EL (cell line): ENCODE measurements around the gene SLC35F3.
"Not testable (repeated sequence)": the region's sequence is repeated elsewhere in the genome, so short reads cannot be mapped to it uniquely, and the experiment has no call there.

Experiments used
- DNase-seq: peaks from one replicate; pipeline ENCODE4 v3.0.0-alpha.2; 2016

Gene SLC35F3

GRCh38 chr1:234111458-234112142 is 207.1 kb downstream of the SLC35F3 start:
- DNase-seq: peak; percentile 48

- DNase-seq: peak; percentile 61
Observed at GRCh38 chr1:234114648-234115307, 210.3 kb downstream of the SLC35F3 start.

GRCh38 chr1:234118911-234119310 is 214.4 kb downstream of the SLC35F3 start:
- DNase-seq: no peak

GRCh38 chr1:234119431-234119830 is 215.0 kb downstream of the SLC35F3 start:
- no peak for DNase-seq

GRCh38 chr1:234120327-234120944 is 216.0 kb downstream of the SLC35F3 start:
- no peak for DNase-seq

GRCh38 chr1:234121659-234122058 is 217.2 kb downstream of the SLC35F3 start:
- DNase-seq: not testable (repeated sequence)

- not testable (repeated sequence) for DNase-seq
Observed at GRCh38 chr1:234122571-234122970, 218.1 kb downstream of the SLC35F3 start.

GRCh38 chr1:234123867-234124266 is 219.4 kb downstream of the SLC35F3 start:
- DNase-seq: no peak

GRCh38 chr1:234125283-234125682 is 220.8 kb downstream of the SLC35F3 start:
- peak; percentile 60 for DNase-seq

GRCh38 chr1:234125714-234126113 is 221.2 kb downstream of the SLC35F3 start:
- no peak for DNase-seq

GRCh38 chr1:234127026-234127671 is 222.7 kb downstream of the SLC35F3 start:
- DNase-seq: no peak

- DNase-seq: no peak
Observed at GRCh38 chr1:234132795-234133194, 228.3 kb downstream of the SLC35F3 start.

- no peak for DNase-seq
Observed at GRCh38 chr1:234134878-234135277, 230.4 kb downstream of the SLC35F3 start.

- DNase-seq: no peak
Observed at GRCh38 chr1:234135501-234135900, 231.0 kb downstream of the SLC35F3 start.

- no peak for DNase-seq
Observed at GRCh38 chr1:234136073-234136472, 231.6 kb downstream of the SLC35F3 start.

- peak; percentile 94 for DNase-seq
Observed at GRCh38 chr1:234139966-234140365, 235.5 kb downstream of the SLC35F3 start.

GRCh38 chr1:234140388-234140787 is 235.9 kb downstream of the SLC35F3 start:
- DNase-seq: no peak

- DNase-seq: peak; percentile 8
Observed at GRCh38 chr1:234141006-234141405, 236.5 kb downstream of the SLC35F3 start.

GRCh38 chr1:234143681-234144080 is 239.2 kb downstream of the SLC35F3 start:
- DNase-seq: no peak

- no peak for DNase-seq
Observed at GRCh38 chr1:234144901-234145300, 240.4 kb downstream of the SLC35F3 start.

GRCh38 chr1:234148350-234148749 is 243.9 kb downstream of the SLC35F3 start:
- no peak for DNase-seq

GRCh38 chr1:234148816-234149215 is 244.3 kb downstream of the SLC35F3 start:
- DNase-seq: peak; percentile 8

GRCh38 chr1:234149217-234149616 is 244.7 kb downstream of the SLC35F3 start:
- peak; percentile 79 for DNase-seq

GRCh38 chr1:234150892-234151291 is 246.4 kb downstream of the SLC35F3 start:
- no peak for DNase-seq
